GM12801 (cell line): ENCODE results near the gene SMARCA4.

Experiments
- TF ChIP-seq, protein P1 (sequence below): IDR thresholded peaks from one replicate; pipeline ENCODE4 v1.5.1; 2011; ENCODE audit warnings: control low read depth; ENCODE audit not compliant: insufficient read length; ENCODE audit errors: extremely low read depth

The SMARCA4 gene

DNA sequence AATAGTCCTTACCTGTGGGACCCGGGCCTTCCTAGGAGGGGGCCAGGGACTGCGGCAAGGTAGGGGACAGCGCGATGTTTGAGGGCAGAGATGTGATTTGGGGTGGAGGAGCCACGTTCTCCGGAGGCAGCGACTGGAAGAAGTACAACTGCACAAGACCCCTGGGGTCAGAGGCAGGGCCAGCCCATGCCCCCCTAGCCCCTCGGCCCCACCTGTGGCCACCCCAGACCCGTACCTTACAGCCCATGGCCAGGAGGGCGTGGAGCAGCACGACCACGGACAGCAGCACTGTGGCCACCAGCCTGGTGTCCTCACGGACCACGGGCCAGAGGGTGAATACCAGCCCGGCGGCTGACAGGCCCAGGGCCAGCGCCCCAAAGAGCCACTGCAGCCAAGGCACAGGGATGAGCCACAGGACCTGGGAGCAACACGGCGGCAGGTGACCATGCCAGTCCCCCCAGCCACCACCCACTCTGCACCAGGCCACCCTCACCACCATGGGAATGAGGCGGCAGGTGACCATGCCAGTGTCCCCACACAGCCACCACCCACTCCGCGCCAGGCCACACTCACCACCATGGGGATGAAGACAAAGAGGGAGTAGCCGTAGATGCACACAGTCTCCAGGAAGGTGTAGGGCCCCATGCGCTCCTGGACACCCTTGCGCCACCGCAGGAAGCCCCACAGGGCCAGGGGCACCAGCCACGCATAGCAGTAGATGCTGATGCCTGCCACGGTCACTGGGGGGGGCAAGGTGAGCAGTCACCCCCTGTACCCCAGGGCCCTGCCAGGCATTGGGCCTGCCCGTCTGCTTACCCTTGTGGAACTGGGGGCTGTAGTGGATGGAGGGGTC, 37.3 kb upstream of the SMARCA4 start:
- TF ChIP-seq, protein P1, sequence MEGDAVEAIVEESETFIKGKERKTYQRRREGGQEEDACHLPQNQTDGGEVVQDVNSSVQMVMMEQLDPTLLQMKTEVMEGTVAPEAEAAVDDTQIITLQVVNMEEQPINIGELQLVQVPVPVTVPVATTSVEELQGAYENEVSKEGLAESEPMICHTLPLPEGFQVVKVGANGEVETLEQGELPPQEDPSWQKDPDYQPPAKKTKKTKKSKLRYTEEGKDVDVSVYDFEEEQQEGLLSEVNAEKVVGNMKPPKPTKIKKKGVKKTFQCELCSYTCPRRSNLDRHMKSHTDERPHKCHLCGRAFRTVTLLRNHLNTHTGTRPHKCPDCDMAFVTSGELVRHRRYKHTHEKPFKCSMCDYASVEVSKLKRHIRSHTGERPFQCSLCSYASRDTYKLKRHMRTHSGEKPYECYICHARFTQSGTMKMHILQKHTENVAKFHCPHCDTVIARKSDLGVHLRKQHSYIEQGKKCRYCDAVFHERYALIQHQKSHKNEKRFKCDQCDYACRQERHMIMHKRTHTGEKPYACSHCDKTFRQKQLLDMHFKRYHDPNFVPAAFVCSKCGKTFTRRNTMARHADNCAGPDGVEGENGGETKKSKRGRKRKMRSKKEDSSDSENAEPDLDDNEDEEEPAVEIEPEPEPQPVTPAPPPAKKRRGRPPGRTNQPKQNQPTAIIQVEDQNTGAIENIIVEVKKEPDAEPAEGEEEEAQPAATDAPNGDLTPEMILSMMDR: no peak

DNA sequence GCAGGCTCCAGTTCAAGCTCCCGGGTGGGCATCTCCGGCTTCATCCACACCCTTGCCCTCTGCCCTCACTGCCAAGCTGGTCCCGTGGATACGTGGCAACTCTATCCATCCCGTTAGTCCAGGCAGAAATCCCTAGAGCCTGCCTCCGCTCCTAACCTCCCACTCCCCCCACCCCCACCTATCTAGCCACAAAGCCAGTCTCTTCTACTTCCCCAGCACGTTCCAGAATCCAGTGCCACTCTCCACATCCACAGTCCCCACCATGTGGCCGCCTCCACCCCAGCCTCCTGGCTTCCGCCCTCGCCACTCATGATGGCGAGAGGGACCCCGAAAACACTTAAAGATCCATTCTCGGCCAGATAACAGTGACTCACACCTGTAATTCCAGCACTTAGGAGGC, 36.2 kb upstream of the SMARCA4 start:
- TF ChIP-seq, protein P1: no peak

DNA sequence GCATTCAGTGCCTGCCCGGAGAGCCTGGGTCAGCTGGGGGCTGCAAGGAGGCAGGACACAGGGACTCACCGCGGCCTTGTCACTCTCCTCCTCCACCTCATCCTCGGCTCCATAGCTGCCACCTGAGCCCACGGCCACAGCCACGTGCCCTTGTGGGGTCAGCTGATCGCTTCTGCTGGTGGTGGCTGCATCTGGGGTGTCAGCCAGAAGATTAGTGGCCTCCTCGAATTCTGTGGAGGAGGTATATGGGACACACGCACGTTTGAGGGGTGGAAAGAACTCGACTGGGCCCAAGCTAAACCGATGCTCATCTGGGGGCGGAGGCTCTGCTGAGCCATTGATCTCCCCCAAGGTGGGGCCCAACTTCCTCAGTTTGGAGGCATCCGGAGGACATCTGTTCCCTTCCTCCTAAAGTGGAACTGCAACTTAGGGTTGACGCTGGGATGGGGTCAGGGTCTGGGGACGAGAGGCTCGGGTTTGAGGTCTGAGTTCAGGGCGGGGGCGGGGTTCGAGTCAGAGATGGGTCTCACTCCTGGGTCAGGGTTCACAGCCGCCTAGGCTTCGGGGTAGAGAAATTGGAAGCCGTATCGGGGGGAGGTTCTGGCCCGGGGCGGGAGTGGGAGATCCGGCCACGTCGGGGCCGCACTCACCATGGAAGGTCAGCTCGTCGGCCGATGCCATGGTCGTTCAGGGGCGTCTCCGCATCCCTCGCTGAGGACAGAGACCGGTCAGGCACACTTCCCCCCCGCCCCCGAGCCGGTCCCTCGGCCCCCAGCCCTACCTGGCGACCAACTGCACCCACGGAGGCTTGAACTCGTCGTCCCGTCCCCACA, 32.9 kb upstream of the SMARCA4 start:
- TF ChIP-seq, protein P1: no peak

DNA sequence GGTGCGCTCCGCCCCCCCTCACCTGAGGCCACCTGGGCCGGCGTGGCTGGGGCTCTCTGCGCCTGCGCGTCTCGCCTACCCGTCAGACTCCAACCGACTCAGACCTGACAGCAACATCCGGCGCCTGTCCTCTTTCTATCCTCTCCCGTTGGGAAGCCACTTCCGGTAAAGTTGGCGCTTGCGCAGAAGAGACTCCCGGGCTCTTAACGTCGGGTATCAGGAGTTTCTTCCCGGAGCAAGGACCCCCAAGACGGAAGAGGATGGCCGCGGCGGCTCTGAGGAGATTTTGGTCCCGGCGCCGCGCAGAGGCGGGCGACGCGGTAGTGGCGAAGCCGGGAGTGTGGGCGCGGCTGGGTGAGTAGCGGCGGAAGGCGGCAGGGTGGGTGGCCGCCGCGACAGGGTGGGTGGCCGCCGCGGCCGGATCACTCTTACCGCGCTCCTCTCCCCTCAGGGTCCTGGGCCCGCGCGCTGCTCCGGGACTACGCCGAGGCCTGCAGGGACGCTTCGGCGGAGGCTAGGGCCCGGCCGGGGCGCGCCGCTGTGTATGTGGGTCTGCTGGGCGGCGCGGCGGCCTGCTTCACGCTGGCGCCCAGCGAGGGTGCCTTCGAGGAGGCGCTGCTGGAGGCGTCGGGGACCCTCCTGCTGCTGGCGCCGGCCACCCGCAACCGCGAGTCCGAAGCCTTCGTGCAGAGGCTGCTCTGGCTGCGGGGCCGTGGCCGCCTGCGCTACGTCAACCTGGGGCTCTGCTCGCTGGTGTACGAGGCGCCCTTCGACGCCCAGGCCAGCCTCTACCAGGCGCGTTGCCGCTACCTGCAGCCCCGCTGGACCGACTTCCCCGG, 32.0 kb upstream of the SMARCA4 start, which contains the start of the genes TIMM29 and YIPF2:
Gene TIMM29 (plus strand): TSS at position 249 of the 839 bp plus-strand sequence. CDS start 12 bp downstream, at position 261.
Gene YIPF2 (minus strand): TSS at position 77 of the 839 bp plus-strand sequence. CDS start 229 bp downstream, outside the sequence.
- TF ChIP-seq, protein P1: no peak

DNA sequence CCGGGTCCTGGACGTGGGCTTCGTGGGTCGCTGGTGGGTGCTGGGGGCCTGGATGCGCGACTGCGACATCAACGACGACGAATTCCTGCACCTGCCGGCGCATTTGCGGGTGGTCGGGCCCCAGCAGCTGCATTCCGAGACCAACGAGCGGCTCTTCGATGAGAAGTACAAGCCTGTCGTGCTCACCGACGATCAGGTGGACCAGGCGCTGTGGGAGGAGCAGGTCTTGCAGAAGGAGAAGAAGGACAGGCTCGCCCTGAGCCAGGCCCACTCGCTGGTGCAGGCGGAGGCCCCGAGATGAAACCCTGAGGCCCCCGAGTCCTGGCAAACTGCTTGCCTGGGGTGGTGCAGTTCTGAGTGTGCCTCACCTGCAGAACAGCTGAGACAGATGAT, 31.4 kb upstream of the SMARCA4 start:
- TF ChIP-seq, protein P1: no peak

DNA sequence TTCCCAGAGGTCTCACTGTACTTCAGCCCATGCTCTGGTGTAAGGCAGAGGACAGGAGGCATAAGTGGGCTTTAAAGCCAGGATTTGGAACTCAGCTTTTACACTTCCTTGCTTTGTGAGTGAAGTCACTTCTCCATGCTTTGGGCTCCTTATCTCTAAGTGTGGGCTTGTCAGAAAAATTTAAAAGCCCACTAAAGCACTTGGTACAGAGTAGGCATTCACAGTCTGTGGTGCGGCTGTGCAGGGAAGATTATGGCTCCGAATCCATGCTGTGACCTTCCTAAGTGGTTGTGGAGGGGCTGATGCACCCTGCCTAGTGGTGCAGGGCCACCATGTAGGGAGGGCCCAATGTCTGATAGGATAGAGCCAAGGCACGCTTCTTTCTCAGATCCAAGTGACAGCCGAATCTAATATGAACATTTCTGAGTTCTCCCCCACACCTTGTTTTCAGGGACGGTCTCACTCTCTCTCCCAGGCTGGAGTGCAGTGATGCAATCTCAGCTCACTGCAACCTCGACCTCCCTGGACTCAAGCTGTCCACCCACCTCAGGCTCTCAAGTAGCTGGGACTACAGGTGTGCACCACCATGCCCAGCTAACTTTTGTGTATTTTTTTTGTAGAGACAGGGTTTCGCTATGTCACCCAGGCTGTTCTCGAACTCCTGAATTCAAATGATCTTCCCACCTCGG, 25.3 kb upstream of the SMARCA4 start:
- TF ChIP-seq, protein P1: no peak
